ENCODE data around the gene TTLL5. TPM values are rescaled to one million over a fixed set of nuclear protein-coding genes. Genes with fewer than 3 reads are reported as not detected.

TTLL5 gene
- total RNA-seq, 1 donor = 29.5 TPM

GRCh38 chr14:75634848-75635247 lies 26.2 kb upstream of the TTLL5 start:
- DNase-seq (ENCODE audit: low read depth) = no peak
- TF ChIP-seq CTCF (IDR thresholded peaks at IDR 0.05; ENCODE audit: insufficient read depth, low read length) = no peak

GRCh38 chr14:75636100-75636692 lies 24.9 kb upstream of the TTLL5 start:
- H3K4me3 ChIP-seq (ENCODE audit: low read depth, low read length) = no peak overlapping the region
- TF ChIP-seq CTCF (IDR thresholded peaks at IDR 0.05; ENCODE audit: insufficient read depth, low read length) = no peak
- DNase-seq (ENCODE audit: low read depth) = peak; percentile 17

More at GRCh38 chr14:75634848-75635247, 26.2 kb upstream of the TTLL5 start:
- H3K4me3 ChIP-seq (ENCODE audit: low read depth, low read length) = no peak overlapping the region

GRCh38 chr14:75640876-75641275 lies 20.2 kb upstream of the TTLL5 start:
- no peak overlapping the region for H3K4me3 ChIP-seq (ENCODE audit: low read depth, low read length)
- no peak for TF ChIP-seq CTCF (IDR thresholded peaks at IDR 0.05; ENCODE audit: insufficient read depth, low read length)
- DNase-seq (ENCODE audit: low read depth) = no peak

- no peak for TF ChIP-seq CTCF (IDR thresholded peaks at IDR 0.05; ENCODE audit: insufficient read depth, low read length)
- no peak for DNase-seq (ENCODE audit: low read depth)
- no peak overlapping the region for H3K4me3 ChIP-seq (ENCODE audit: low read depth, low read length)
These were observed 17.1 kb upstream of the TTLL5 start for GRCh38 chr14:75643985-75644384.

- DNase-seq (ENCODE audit: low read depth) = no peak
- H3K4me3 ChIP-seq (ENCODE audit: low read depth, low read length) = no peak overlapping the region
- no peak for TF ChIP-seq CTCF (IDR thresholded peaks at IDR 0.05; ENCODE audit: insufficient read depth, low read length)
These were observed 16.0 kb upstream of the TTLL5 start for GRCh38 chr14:75645056-75645455.

GRCh38 chr14:75646762-75647161 lies 14.3 kb upstream of the TTLL5 start:
- TF ChIP-seq CTCF (IDR thresholded peaks at IDR 0.05; ENCODE audit: insufficient read depth, low read length) = no peak
- H3K4me3 ChIP-seq (ENCODE audit: low read depth, low read length) = no peak overlapping the region
- no peak for DNase-seq (ENCODE audit: low read depth)

GRCh38 chr14:75647640-75648039 lies 13.4 kb upstream of the TTLL5 start:
- peak; percentile 71 for DNase-seq (ENCODE audit: low read depth)
- no peak for TF ChIP-seq CTCF (IDR thresholded peaks at IDR 0.05; ENCODE audit: insufficient read depth, low read length)
- H3K4me3 ChIP-seq (ENCODE audit: low read depth, low read length) = no peak overlapping the region

Data from fibroblast of the aortic adventitia (primary cell).